NOMO-1 (cell line): Measurements from ENCODE around the gene P4HA3.

Experiments
- DNase-seq, 2 experiments: peaks; one replicate each; lab custom pipeline; 2025; ENCODE audit not compliant: unreplicated experiment in 2 of 2; lab: John Stamatoyannopoulos, UW

P4HA3 gene

GRCh38 chr11:74268456-74268855 is 43.0 kb downstream of the P4HA3 start:
- no peak for DNase-seq

- DNase-seq = no peak
Measured at GRCh38 chr11:74267014-74267413, 44.4 kb downstream of the P4HA3 start.

- DNase-seq = no peak
Measured at GRCh38 chr11:74265256-74265655, 46.2 kb downstream of the P4HA3 start.

GRCh38 chr11:74262725-74263124 is 48.7 kb downstream of the P4HA3 start:
- no peak for DNase-seq

- DNase-seq = no peak
Measured at GRCh38 chr11:74257959-74258553, 53.4 kb downstream of the P4HA3 start.

- no peak for DNase-seq
Measured at GRCh38 chr11:74256378-74257133, 54.9 kb downstream of the P4HA3 start.

- DNase-seq = peak; percentile 42 to 84
Measured at GRCh38 chr11:74255741-74256375, 55.6 kb downstream of the P4HA3 start.

- DNase-seq = no peak
Measured at GRCh38 chr11:74253361-74253760, 58.1 kb downstream of the P4HA3 start.

- no peak for DNase-seq
Measured at GRCh38 chr11:74249496-74249895, 61.9 kb downstream of the P4HA3 start.

GRCh38 chr11:74248469-74248868 is 63.0 kb downstream of the P4HA3 start:
- DNase-seq = no peak

GRCh38 chr11:74238243-74238642 is 73.2 kb downstream of the P4HA3 start:
- no peak for DNase-seq

GRCh38 chr11:74237541-74237940 is 73.9 kb downstream of the P4HA3 start:
- DNase-seq = no peak

GRCh38 chr11:74235121-74235520 is 76.3 kb downstream of the P4HA3 start:
- DNase-seq = no peak

- DNase-seq = no peak
Measured at GRCh38 chr11:74233683-74234082, 77.8 kb downstream of the P4HA3 start.

GRCh38 chr11:74232311-74232950 is 79.0 kb downstream of the P4HA3 start:
- DNase-seq = no peak

GRCh38 chr11:74226907-74227306 is 84.5 kb downstream of the P4HA3 start:
- DNase-seq = no peak

GRCh38 chr11:74225565-74225964 is 85.9 kb downstream of the P4HA3 start:
- no peak for DNase-seq

- no peak for DNase-seq
Measured at GRCh38 chr11:74221816-74222215, 89.6 kb downstream of the P4HA3 start.

GRCh38 chr11:74220376-74220775 is 91.1 kb downstream of the P4HA3 start:
- no peak for DNase-seq
